ENCODE measurements around the gene XAGE3.
"Not testable (repeated sequence)": the region's sequence is repeated elsewhere in the genome, so short reads cannot be mapped to it uniquely, and the experiment has no call there.

XAGE3 gene, protein sequence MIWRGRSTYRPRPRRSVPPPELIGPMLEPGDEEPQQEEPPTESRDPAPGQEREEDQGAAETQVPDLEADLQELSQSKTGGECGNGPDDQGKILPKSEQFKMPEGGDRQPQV

DNA sequence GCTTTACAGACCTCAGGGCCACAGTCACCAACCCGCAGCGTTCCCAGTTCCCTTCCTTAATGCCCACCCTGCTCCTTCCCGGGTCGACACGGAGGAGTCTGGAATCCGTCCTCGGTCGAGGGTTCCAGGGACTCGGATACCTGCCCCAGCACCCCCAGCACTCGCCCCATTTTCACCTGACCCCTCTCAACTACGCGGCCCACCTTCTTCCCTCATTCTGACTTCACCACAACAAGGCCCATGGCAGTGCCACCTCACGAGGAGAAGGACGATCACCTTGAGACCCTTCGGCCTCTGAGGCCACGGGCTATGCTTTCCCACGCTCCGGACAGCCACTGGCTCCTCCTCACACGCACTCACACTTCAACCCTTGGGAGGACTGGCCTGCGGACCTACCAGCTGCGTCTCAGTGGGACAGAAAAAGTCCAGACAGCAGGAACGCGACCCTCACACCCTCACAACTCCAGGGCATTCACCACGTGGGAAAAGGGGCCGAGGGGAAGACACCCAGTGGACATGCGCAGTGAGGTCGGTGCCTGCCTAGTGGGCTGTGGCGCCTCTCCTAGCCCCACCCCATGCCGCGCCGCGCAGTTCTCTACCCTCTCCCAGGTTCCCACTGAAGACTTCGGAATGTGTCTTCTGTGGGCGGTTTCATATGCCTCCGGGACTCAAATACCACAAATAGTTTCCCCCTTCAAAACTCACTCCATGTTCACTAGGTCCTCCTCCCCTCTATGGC, at the start of gene XAGE3:
Gene XAGE3, minus strand, starts transcription at position 474 of the 739 bp plus-strand sequence. CDS start 950 bp downstream, outside the sequence.
- DNase-seq: no peak

DNA sequence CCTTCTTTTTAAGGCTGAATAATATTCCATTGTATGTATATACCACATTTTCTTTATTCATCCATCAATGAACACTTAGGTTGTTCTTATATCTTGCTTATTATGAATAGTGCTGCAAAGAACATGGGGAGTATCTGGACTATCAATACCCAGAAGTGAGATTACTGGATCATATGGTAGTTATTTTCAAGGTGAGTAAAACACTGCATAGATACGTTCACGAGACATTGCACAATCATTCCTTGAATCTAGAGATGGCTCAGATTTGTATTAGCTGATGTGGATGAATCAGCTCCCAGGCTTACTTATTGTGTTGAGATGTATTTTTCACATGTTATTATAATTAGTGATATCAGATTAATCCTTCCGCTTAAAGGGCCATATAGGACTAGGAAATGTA, 46.8 kb upstream of the XAGE3 start:
- not testable (repeated sequence) for DNase-seq

GRCh38 chrX:52913681-52914080, 45.8 kb upstream of the XAGE3 start:
- DNase-seq: not testable (repeated sequence)

DNA sequence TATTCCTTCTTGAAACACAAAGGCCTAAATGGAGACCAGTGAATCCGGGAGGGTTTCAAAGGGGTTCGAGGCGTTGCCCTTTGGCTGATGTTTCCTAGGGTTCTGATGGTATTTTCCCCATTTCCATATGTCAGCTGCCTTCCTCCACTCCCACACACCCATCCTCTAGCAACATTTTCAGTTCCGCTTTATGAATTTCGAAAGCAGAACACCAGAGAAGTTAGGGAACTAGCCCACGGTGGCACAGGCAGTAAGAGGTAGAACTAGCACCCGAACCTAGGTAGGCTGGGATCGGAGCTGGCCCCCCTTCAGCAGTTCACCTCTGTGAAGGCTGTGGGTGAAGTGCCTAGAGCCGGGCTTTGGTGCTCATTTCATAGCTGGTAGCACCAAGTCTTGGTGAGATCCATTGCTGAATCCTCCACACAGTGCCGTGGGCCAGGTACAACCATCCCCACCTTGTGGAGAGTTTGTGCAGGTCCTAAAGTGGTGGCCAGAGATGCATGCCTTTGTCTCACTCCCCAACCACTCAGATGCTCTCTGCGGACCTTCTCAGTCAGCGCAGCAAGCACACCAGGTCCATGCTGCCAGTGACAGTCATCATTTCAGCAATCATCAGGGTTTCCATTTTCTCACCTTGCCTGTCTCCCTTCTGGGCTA, 41.6 kb upstream of the XAGE3 start:
- not testable (repeated sequence) for DNase-seq

DNA sequence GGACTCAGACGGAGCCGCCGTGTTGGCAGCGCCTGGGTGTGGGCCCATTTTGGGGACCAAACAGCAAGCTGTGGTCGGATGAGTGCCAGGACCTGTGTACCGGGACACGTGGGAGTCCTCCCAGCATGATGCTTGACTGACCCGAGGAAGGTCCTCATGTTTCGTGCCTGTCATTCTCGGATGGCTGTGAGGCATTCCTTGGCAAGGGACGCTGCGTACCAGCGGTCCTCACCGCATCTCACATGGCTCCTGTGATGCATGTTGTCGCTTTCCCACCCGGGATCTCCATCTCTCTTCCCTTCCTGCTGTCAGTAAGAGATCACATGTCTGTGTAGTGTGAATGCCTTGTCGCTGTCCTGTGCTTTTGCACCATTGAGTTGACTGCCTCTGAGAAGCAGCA, 40.0 kb upstream of the XAGE3 start:
- not testable (repeated sequence) for DNase-seq

- not testable (repeated sequence) for DNase-seq
Measured at GRCh38 chrX:52907137-52907536, 39.3 kb upstream of the XAGE3 start.

- not testable (repeated sequence) for DNase-seq
Measured at GRCh38 chrX:52906072-52906471, 38.2 kb upstream of the XAGE3 start.

DNA sequence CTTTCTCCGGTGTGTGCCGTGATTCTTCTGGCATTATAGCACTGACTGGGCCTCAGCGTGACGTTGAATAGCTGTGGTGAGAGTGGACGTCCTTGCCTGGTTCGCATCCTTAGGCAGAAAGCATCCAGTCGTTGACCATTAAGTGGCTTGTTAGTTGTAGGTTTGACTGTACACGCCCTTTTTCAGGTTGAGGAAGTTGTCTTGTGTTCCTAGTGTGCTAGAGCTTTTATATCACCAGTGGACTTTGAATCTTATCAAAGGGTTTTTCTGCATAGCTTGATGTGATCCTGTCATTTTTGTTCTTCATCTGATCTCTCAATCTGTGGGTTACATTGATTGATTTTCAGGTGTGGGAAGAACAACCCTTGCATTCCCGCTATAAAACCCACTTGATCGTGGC, 37.6 kb upstream of the XAGE3 start:
- not testable (repeated sequence) for DNase-seq

DNA sequence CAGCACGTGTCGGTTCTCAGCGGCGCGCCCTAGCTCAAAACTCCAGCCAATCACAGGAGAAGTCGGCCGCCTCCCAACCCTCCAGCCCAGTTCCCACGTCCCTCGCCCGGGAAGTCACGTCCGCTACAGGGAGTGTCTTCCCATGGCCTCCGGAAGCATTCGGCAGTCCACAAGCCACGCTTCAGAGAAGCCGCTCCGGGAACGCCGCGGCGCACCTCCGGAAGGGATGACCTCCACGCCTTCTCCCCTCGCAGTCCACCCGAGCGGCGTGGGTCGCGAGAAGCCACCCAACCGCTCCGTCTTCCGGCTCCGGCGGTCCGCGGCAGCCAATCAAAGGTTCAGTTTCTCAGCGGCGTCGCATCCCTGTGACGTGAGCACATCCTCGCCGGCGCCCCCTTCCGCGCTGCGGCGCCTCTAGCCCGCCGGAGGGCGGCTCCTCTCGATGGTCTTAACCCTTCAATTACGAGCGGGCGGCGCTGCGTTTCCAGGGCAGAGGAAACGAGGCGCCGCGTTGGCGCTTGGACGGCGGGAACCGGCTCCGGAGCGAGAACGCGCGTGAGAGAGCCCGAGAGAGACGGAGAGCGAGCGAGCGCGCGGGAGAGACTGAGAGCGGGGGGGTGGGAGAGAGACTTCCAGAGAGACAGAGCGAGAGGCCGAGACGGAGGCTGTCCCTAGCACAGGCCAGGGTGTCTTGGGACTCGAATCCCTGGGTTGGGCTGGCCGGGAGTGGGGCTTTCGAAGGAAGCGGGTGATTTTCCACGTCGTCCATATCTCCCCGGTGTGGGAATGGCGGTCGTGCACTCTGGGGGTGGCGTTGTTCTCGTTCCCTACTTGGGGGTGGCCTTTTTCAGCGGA, 29.2 kb upstream of the XAGE3 start, which contains the start of gene FAM156B:
Gene FAM156B, plus strand, starts transcription at position 476 of the 855 bp plus-strand sequence. CDS start 9,896 bp downstream, outside the sequence.
- DNase-seq: not testable (repeated sequence)

DNA sequence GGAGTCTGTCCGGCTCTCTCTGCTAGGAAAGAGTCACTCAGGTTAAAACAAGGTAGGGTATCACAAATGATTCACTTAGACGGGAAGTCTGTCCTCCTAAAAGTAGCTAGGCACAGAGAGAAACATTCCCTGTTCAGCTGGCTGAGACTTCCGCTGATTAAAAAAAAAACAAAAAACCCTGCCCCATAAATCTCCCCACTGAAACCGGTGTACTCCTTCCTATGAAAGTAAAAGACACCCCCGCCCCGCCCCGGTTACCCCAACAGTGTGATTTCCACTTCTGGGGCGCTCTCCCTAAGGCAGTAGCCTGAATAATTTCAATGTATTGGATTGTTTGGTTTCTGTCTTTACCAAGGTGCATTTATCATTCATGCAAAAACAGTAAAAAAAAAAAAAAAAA, 28.6 kb upstream of the XAGE3 start:
- not testable (repeated sequence) for DNase-seq

DNA sequence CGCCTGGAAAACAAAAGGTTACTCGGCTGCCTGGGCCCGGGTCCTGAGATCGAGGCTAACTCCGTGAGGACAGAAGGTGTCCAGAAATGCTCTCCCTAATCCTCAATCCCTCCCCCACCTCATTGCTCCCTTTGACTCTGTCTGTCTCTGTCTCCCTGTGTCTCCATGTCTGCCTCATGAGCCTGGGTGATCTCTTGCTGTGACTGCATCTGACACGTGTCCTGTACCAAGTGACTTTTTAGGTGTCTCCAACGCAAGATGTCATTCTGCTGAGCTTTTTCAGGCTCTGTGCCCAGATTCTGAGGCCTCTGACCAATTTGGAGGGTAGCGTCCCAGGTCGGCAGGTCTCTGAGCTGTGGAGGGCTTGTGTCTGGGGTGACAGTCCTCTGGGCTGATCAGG, 20.2 kb upstream of the XAGE3 start:
- DNase-seq: not testable (repeated sequence)

GRCh38 chrX:52887459-52887858, 19.6 kb upstream of the XAGE3 start:
- not testable (repeated sequence) for DNase-seq

- DNase-seq: not testable (repeated sequence)
Measured at GRCh38 chrX:52876386-52876785, 8.5 kb upstream of the XAGE3 start.

GRCh38 chrX:52875436-52875835, 7.6 kb upstream of the XAGE3 start:
- DNase-seq: not testable (repeated sequence)

GRCh38 chrX:52874661-52875060, 6.8 kb upstream of the XAGE3 start:
- no peak for DNase-seq

- not testable (repeated sequence) for DNase-seq
Measured at GRCh38 chrX:52873825-52874224, 5.9 kb upstream of the XAGE3 start.

GRCh38 chrX:52870046-52870445, 2.2 kb upstream of the XAGE3 start:
- no peak for DNase-seq

DNA sequence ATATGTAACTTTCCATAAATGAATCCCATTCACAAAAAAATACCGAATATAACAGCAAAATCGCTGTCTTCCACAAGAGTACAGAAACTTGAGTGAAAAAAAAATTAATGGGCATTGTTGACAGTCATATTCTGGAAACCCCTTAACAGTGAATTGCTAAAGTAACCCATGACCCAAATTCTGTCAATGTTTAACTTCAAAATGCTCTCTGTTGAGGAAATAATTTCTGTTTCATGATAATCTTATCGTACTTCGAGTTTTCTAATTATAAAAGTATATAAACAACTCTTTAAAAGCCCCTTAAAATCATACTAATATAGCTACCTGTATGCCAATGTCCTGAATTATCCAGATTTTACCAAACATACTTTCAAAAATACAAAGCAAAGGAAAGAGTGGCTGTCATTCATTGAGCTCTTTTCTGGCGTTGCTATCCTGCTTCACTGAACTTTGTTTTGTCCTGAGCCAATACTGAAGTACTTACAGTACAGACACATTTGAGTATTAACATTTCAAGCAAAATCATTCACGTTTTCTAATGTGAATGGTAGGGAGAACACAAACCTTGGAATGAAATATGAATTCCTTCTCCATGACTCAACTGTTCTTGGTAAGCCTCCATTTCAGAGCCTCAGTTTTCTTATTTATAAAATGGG, 2.4 kb downstream of the XAGE3 start:
- no peak for DNase-seq

GRCh38 chrX:52856991-52857525, 10.8 kb downstream of the XAGE3 start:
- DNase-seq: not testable (repeated sequence)

DNA sequence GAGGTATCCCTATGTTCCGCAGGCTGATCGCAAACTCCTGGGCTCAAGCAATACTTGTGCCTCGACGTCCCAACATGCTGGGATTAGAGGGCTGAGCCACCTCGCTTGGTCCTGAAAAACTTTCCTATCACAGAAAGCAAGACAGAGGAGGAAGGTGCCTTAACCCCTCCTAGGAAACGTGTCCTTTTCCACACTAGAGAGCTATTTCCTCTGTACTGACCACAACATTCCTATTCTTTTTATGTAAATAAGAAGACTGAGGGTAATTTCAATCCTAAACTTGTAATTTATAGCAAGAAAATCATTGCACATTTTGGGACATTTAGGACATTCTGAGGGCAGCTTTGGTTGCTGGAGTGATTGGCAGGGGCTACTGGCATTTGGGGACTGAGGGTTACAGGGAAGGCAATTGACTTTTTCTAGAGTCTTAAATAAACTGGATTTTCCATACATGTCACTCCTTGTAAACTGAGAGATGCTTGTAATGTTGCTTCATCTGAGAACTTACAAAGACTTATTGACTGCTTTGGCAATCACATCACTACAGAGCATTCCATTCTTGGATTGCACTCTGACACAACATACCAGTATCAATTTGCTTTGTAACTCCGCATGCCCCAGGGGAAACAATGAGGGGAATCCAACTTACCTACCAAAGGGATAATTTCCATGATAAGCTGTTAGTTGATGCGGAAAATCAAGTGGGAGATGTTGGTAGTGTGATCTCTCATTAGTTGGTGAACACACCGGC, 15.6 kb downstream of the XAGE3 start:
- DNase-seq: no peak

GRCh38 chrX:52843619-52844018, 24.3 kb downstream of the XAGE3 start:
- DNase-seq: not testable (repeated sequence)
